Esophagus mucosa (tissue), 1 donor: Measurements from ENCODE around the gene OPRL1. TPM values are rescaled to one million over a fixed set of nuclear protein-coding genes. Genes with fewer than 3 reads are reported as not detected.
"Not testable (repeated sequence)": the region's sequence is repeated elsewhere in the genome, so short reads cannot be mapped to it uniquely, and the experiment has no call there.

ENCODE experiments used
- ATAC-seq: fragments of 200-7000 bp; cut with Tn5 transposase; one replicate; pipeline ENCODE4 v1.9.1; 2020
- total RNA-seq: library from RNA; stranded (reverse); gene quantifications from one replicate; pipeline ENCODE4 v1.2.4, GENCODE V29; 2023
- donor health status: DM: yes; HTN: yes; CAD: no.

Gene OPRL1
- total RNA-seq, 1 donor from 2014 or later, result 0.12 TPM

DNA sequence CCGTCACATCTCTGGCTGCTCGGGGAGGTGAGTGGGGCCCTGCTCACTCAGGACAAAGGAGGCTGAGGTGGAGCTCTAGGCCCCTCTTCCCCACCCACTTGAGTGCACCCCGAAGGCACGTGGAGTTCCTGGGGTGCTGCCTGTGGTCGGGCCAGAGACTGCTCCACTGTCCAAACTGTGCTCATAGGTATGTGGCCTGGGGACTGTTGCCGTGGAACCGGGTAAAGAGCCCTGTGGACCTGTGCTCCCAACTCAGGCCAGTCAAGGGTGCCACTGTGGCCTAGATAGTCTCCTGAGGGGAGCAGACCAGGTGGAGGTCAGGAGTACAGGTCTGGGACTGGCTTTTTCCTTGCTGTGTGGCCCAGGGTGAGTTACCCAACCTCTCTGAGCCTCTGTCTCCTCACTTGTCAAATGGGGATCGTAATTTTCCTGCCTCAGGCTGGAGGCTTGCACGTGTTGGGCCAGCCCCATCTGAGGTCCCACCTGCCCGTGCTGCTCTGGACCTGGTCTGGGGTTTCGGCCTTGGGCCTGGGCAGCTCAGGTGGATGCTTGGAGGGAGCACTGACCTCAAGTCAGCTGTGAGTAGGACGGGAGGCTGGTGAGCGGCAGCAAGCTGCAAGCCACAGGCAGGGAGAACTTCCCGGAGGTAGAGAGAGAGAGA is 39.9 kb downstream of the OPRL1 start:
- ATAC-seq, result peak; percentile 40

DNA sequence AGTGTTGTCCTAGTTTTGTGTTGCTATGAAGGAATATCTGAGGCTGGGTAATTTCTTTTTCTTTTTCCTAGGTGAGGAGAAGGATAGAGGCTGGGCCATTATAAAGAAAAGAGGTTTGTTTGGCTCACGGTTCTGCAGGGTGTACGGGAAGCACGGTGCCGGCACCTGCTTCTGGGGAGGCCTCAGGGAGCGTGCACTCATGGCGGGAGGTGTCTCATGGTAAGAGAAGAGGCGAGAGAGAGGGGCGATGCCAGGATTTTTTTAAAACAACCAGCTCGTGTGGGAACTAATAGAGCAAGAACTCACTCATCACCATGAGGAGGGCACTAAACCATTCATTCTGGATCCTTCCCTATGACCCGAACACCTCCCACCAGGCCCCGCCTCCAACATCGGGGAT is 41.7 kb downstream of the OPRL1 start:
- no peak for ATAC-seq

DNA sequence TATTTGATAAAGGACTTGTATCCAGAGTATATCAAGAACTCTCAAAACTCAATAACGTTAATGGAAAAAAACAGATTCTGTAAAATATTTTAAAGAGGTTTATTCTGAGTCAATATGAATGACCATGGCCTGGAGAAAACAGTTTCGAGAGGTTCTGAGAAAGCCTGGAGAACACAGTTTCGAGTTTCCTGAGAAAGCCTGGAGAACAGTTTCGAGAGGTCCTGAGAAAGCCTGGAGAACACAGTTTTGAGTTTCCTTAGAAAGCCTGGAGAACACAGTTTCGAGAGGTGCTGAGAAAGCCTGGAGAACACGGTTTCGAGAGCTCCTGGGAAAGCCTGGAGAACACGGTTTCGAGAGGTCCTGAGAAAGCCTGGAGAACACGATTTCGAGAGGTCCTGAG is 43.0 kb downstream of the OPRL1 start:
- not testable (repeated sequence) for ATAC-seq

DNA sequence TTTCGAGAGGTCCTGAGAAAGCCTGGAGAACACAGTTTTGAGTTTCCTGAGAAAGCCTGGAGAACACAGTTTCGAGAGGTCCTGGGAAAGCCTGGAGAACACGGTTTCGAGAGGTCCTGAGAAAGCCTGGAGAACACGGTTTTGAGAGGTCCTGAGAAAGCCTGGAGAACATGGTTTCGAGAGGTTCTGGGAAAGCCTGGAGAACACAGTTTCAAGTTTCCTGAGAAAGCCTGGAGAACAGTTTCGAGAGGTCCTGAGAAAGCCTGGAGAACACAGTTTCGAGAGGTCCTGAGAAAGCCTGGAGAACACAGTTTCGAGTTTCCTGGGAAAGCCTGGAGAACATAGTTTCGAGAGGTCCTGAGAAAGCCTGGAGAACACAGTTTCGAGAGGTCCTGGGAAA is 43.6 kb downstream of the OPRL1 start:
- not testable (repeated sequence) for ATAC-seq

DNA sequence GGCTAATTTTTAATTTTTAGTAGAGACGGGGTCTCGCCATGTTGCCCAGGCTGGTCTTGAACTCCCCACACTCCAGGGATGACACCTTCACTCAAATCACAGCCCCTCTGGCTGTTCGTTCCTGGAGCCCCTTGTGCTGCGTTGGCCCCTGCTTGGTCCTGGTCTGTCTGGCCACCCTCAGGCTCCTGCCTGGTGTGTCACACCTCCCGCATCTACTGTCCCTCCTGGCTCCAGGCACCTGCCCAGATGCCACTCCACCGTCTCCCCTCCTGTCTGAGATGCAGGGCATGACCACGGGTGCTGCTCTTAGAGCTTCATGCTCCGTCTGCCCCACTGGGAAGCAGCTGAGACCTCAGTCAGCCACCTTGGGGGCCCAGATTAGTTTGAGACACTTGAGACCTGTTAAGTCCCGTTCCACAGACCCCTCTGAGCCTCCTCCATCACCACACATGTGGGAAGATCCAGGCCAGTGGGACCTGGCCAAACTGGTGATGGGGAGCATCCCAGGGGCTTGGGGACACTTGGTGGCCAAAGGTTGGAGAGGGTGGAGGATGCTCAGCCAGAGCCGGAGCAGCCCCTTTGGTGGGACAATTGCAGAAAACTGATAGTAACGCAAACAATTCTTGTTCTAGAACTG is 49.4 kb downstream of the OPRL1 start:
- ATAC-seq, result no peak

DNA sequence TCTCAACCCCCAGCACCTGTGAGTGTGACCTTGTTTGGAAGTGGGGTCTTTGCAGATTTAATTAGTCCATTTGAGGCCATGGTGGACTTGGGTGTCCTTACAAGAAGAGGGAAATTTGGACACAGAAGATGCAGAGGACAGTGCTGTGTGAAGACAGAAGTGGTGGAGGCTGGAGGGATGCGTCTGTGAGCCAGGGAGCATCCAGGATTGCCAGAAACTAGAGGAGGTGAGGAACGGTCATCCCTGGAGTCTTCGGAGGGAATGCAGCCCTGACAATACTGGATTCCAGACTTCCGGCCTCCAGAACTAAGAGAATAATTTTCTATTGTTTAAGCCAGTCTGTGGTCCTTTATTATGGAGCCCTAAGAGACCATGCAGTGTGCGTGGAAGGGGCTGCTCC is 50.4 kb downstream of the OPRL1 start:
- no peak for ATAC-seq

DNA sequence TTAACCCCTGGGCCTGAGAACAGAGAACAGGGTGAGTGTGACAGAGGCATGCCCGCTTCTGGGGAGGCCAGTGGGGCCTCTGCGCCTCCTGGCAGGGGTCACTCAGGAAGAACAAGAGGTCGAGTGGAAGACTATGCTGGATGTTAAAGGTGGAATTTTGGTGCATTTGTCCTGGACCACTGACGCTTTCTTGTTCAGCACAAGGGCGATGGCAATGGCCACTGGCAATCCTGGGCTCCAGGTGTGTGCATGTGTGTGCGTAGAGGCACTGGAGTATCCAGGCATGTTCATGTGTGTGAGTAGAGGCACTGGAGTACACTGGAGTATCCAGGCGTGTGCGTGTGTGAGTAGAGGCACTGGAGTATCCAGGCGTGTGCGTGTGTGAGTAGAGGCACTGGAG is 51.0 kb downstream of the OPRL1 start:
- ATAC-seq, result no peak

DNA sequence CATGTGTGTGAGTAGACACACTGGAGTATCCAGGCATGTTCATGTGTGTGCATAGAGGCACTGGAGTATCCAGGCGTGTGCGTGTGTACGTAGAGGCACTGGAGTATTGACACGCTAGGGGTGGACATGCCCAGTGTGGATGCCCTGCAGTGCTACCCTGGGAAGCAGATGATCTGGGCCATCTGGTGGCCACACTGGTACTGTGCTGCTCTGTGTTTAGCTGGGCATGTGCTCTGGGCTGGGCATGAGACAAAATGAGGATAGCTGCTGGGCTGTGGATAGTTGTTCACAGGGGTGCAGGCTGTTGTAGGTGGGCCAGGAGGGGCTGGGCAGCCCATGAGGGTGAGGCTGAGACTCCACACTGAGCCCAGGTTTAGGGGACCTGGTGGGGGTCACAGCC is 51.5 kb downstream of the OPRL1 start:
- peak; percentile 95 for ATAC-seq

DNA sequence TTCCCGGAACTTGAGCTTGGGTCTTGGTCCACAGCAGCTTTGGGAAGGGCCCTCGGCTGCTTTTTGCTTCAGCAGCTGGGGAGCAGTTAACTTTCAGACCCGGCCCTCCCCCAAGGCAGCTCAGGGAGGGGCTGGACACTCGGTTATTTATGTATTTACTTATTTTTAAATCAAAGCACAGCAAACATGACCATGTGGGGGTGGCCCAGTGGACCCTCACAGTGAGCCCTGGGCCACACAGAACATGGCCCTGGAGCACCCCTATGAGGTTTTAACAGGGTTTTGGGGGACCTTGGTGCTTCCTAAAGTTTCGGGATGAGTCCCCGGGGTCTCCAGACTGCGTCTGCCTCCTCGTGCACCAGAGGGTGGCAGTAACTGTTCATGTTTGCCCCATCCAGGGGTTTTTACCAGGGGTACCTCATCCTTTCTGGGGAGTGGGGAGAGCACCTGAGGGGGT is 54.1 kb downstream of the OPRL1 start:
- ATAC-seq, result no peak

DNA sequence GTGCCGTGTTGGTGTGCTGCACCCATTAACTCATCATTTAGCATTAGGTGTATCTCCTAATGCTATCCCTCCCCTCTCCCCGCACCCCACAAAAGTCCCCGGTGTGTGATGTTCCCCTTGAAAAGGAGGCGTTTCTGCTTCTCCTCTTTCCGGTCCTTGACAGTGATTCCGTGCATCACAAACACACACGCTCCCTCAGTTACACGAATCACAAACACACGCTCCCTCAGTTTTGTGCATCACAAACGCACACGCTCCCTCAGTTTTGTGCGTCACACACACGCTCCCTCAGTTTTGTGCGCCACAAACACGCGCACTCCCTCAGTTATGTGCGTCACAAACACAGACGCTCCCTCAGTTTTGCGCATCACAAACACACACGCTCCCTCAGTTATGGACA is 54.9 kb downstream of the OPRL1 start:
- not testable (repeated sequence) for ATAC-seq

DNA sequence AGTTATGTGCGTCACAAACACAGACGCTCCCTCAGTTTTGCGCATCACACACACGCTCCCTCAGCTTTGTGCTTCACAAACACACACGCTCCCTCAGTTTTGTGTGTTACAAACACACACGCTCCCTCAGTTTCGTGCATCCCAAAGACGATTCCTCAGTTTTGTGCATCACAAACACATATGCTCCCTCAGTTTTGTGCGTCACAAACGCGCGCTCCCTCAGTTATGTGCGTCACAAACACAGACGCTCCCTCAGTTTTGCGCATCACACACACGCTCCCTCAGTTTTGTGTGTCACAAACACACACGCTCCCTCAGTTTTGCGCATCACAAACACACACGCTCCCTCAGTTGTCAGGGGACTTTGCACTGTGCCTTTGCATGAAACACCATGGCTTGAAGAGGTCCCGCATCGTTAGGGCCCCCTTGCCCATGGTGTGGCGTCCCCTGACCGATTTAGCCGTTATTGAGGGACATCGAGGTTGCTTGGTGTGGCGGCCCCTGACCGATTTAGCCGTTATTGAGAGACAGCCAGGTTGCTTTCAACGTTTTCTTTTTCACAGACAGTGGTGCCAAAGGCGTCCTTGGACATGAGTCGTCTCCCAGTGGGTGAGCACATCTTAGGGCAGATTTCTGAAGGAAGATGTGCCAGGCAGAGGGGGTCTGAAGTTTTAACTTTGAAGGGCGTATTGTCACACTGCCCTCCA is 56.3 kb downstream of the OPRL1 start:
- ATAC-seq, result no peak

DNA sequence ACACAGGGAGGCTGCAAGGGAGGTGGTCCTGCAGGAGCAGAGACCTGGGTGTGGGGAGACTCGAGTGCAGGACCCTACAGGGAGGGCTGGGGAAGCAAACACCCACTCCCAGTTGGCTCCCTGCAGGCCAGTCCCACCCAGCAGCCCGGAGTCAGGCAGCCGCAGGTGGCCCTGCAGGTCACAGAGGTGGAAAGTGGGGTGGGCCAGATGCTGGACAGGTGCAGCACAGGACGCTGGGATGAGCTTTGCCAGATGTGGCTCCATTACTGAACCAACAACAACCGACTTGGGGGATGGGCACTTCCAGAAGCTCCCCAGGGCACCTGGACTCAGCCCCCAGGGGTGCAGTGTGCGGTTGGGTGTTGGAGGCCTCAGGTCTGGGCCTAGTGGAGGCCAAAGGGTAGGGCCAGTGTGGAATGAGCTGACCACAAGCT is 57.7 kb downstream of the OPRL1 start:
- peak; percentile 12 for ATAC-seq

DNA sequence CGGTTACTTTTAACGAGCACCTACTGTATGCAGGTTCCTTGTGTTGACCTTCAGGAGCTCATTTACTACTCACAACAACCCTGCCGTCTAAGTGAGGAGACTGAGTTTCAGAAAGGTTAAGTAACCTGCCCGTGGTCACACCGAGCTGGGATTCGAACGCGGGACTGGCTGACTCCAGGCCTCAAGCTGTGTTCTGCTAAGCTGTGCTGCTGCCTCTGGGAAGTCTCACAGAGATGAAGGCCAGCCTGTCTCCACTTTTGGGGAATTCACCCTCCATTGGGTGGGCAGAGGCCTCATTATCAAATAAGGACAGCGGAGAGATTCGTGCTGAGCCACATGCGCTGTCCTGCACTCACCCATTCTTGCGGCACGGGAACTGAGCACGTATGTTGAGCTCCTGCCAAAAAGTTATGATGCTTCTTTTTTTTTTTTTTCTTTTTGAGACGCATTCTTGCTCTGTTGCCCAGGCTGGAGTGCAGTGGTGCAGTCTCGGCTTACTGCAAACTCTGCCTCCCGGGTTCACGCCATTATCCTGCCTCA is 58.5 kb downstream of the OPRL1 start:
- ATAC-seq, result no peak

DNA sequence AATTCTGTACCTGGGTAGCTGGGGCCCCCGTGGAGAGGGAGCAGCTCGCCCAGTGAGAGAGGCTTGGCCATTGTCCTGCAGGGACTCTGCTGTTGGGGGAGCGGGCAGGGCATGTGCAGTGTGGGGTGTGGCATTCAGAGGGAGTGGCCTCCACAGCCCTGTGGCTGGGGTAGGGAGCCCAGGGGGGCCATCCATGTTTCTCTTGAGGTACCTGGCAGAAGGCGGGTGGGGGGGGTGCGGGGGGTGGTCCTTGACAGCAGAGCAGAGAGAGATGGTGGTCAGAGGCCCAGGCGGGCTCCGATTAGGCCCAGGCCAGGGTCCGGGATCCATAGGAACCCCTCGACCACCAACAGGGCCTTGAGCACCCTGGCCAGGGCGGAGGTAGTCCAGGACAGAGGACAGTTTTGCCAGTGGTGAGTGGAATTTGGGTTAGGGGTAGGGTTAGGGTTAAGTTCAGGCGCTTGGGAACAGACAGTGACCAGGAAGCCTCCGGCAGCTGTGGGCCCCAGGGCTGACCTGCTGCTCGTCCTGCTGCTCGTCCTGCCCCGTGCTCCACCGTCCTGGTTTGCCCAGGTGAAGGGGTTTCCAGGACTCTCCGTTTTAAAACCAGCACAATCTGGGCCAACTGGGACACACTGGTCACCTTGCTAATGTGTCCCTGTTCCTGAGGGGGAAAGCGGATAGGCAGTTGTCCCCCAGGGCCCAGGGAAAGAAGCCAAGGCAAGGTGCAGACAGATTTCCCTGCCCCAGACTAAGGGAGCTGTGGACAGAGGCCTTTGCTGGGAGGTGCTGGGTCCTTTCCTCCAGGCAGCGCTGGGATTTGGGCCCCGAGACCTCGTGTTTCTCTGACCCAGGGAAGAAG is 59.5 kb downstream of the OPRL1 start:
- peak; percentile 8 for ATAC-seq

DNA sequence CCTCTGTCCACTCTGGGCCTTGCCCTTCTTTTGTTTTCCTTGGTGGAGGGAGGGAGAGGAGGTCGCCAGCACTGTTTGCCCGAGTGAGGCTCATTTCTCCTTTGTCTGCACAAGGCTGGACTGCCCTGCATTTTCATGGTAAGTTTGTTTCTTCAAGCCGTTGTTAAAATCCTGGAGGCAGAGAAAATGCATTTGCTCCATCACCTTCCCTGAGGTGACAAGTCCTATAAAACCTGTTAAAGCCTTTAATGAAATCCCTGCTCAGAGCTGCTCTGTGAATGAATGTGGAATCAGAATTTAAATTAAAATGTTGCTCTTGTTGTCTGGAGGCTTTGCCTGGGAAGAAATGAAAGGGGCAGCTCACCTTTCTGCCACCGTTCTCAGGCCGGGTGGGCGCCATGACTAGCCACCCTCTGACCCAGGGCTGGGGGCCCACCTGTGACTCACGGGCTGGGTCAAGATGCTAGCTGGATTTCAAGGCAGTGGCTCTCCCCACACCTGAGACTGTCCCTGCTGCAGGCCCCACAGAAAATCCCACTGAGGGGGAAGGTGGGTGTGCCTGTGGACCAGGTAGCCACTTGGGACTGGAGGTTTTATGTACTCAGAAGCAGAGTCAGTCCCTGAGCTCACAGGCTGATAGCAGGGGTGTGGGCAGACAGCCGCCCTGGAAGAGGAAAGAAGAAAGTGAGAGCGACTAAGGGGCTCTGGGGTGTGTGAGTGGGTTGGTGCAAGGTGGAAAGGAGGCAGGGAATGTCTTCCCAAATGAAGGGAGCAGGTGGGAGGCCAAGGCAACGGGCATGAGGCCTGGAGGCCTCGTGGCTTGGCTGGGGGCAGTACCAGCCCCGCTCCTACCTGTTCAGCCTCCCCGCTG is 60.4 kb downstream of the OPRL1 start:
- ATAC-seq, result no peak

DNA sequence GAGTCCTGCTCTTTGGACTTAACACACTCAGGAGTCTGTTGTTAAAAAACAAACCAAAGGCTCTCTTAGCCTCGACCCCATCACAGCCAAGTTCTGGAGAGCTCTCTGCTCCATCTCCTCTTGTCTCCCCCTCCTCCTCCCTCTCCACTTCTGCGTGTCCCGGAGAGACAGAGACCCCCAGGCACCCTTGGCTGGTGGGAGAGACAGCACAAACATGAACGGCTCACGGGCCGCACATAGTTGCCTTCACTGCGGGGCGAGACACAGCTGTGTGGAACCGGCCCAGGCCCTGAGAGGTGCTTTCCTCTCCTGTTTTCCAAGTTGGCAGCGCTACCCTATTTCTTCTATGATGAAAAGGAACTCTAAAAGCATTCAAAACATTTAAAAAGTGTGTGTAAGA is 61.1 kb downstream of the OPRL1 start:
- no peak for ATAC-seq

DNA sequence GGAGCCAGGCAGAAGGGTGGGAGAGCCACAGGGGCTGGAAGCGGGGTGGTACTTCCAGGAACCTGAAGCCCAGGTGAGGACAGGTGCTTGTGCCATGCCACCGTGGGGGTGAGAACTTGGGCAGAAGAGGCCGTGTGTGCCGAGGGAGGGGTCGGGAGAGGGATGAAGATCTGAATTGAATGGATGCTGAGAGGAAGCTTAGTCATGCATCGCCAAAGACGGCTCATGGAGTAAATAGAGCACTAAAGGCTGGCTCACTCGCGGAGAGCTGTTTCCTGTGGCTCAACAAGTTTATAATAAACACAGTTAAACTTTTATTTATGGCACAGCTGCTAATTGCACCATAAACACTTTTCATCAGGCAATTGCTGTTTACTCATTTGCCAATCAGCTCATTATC is 62.7 kb downstream of the OPRL1 start:
- ATAC-seq, result peak; percentile 32

DNA sequence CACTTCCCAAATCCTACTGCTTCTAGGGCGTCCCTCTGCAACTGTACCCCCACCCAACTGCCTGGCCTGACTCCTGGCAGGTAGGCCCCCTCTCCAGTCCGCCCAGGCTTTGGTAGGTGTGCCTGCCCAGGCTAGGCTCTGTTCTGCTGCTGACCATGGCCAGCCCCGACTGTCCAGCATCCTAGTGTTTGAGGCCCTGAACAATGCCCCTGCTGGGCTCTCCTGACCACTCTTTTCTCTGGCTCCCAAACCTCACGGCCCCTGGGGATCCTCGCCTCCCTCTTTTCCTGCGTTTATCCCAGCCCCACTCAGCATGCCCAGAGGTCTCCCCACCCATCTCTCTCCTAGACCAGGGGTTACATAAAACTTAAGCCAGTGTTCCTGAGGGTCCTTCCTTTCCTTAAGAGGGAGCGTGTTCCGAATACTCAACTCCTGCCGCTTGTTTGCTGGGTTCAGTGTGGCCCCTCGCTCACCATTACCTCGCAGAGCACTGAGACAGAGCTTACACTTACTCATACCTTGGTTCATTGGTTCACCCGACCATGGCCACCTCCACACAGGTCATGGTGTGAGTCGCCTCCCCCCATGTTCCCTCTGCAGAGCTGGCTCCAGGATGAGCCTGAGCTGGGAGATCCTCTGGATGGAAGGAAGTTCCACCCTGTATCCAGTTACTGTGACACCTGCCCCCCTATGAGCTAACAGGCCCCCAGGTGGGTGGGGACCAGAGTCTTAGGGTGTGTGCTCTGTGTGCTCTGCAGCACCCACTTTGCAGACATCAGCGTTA is 63.3 kb downstream of the OPRL1 start:
- ATAC-seq, result no peak

DNA sequence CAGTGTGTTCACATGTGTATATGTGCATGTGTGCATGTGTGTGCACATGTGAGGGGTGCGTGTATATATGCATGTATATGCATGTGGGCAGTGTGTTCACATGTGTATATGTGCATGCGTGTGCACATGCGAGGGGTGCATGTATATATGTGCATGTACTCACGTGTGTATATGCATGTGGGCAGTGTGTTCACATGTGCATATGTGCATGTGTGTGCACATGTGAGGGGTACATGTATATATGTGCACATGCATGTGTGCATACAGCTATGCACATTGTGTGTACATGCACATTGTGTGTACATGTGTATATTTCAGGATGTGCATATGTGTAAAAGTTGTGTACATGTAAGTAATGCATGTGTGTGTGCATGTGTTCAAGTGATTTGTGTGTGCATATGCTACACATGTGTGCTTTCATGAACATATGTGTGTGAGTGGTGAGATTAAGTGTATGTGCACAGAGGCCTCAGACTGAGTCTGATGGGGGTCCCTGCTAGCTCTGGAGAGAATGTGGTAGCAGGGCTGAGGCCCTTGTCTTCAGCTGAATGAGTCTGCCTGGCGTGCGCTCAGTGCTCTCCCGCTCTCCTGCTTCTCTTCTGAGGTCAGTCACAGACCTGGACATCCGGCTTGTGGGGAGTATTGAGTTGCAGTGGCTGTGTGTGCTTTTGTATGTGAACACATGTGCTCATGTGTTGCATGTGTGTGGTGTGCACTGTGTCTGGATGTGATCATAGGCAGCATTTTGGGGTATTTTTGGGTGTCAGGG is 64.4 kb downstream of the OPRL1 start:
- ATAC-seq, result no peak
